Stimulated activated CD8-positive, alpha-beta memory T cell treated with anti-CD3 and anti-CD28 coated beads, Interleukin-7, amount 100 ng/mL, for 24 hours (primary cell): ENCODE measurements around the gene CDH18.

Experiments used
- DNase-seq: peaks from one replicate; pipeline ENCODE4 v3.0.0-alpha.2; 2020; ENCODE audit warnings: low read depth

CDH18 gene

GRCh38 chr5:19733612-19734495 is 254.1 kb downstream of the CDH18 start:
- no peak for DNase-seq

GRCh38 chr5:19728571-19728970 is 259.4 kb downstream of the CDH18 start:
- no peak for DNase-seq

- DNase-seq: no peak
Observed at GRCh38 chr5:19719109-19719508, 268.9 kb downstream of the CDH18 start.

- DNase-seq: no peak
Observed at GRCh38 chr5:19713740-19714139, 274.3 kb downstream of the CDH18 start.

GRCh38 chr5:19709403-19709802 is 278.6 kb downstream of the CDH18 start:
- DNase-seq: no peak

GRCh38 chr5:19706776-19707175 is 281.2 kb downstream of the CDH18 start:
- DNase-seq: no peak

- DNase-seq: no peak
Observed at GRCh38 chr5:19701731-19702130, 286.3 kb downstream of the CDH18 start.

GRCh38 chr5:19694949-19695611 is 292.9 kb downstream of the CDH18 start:
- DNase-seq: no peak

- DNase-seq: no peak
Observed at GRCh38 chr5:19690978-19691377, 297.0 kb downstream of the CDH18 start.

GRCh38 chr5:19685473-19685872 is 302.5 kb downstream of the CDH18 start:
- no peak for DNase-seq

- no peak for DNase-seq
Observed at GRCh38 chr5:19676895-19677294, 311.1 kb downstream of the CDH18 start.

GRCh38 chr5:19660679-19661078 is 327.3 kb downstream of the CDH18 start:
- no peak for DNase-seq

- DNase-seq: no peak
Observed at GRCh38 chr5:19655627-19656026, 332.4 kb downstream of the CDH18 start.

GRCh38 chr5:19638461-19638860 is 349.5 kb downstream of the CDH18 start:
- DNase-seq: no peak

- DNase-seq: no peak
Observed at GRCh38 chr5:19630876-19631275, 357.1 kb downstream of the CDH18 start.

- no peak for DNase-seq
Observed at GRCh38 chr5:19626211-19626610, 361.8 kb downstream of the CDH18 start.

- no peak for DNase-seq
Observed at GRCh38 chr5:19625562-19625961, 362.4 kb downstream of the CDH18 start.

GRCh38 chr5:19619571-19619970 is 368.4 kb downstream of the CDH18 start:
- DNase-seq: no peak

- DNase-seq: no peak
Observed at GRCh38 chr5:19616701-19617215, 371.2 kb downstream of the CDH18 start.

GRCh38 chr5:19615661-19616060 is 372.3 kb downstream of the CDH18 start:
- no peak for DNase-seq

GRCh38 chr5:19615071-19615470 is 372.9 kb downstream of the CDH18 start:
- no peak for DNase-seq

- DNase-seq: no peak
Observed at GRCh38 chr5:19608444-19609002, 379.5 kb downstream of the CDH18 start.

- DNase-seq: no peak
Observed at GRCh38 chr5:19605846-19606407, 382.1 kb downstream of the CDH18 start.
